Transverse colon (tissue), 4 donors: Measurements from ENCODE around the gene HAX1. TPM values are rescaled to one million over a fixed set of nuclear protein-coding genes. Genes with fewer than 3 reads are reported as not detected.
"Not testable (repeated sequence)": the region's sequence is repeated elsewhere in the genome, so short reads cannot be mapped to it uniquely, and the experiment has no call there.

Source experiments
- DNase-seq: peaks from one replicate; pipeline ENCODE4 v3.0.0-alpha.2; 2019
- H3K27ac ChIP-seq, 4 donors: fragments of 200-600 bp; sonication (generic); 2 replicates each; pipeline ENCODE4 v1.5.1; 2016 to 2018; ENCODE audit warnings: inconsistent platforms in 4 of 4
- H3K27me3 ChIP-seq: fragments of 200-600 bp; sonication (generic); 2 replicates; pipeline ENCODE4 v1.5.1; 2017; ENCODE audit warnings: inconsistent platforms
- H3K36me3 ChIP-seq, 4 donors: fragments of 200-600 bp; sonication (generic); 2 replicates each; pipeline ENCODE4 v1.5.1; 2017 to 2019; ENCODE audit warnings: inconsistent platforms in 4 of 4
- H3K4me1 ChIP-seq, 4 donors: fragments of 200-600 bp; sonication (generic); 2 replicates each; pipeline ENCODE4 v1.5.1; 2017 to 2020; ENCODE audit warnings: inconsistent platforms in 4 of 4
- H3K4me3 ChIP-seq, 4 donors: fragments of 200-600 bp; sonication (generic); 1 replicate in 1 of 4; 2 replicates in 3 of 4; pipeline versions ENCODE4 v1.5.1 to v1.6.1; 2017 to 2019; ENCODE audit warnings: inconsistent platforms in 4 of 4
- H3K9me3 ChIP-seq, 2 donors: fragments of 200-600 bp; sonication (generic); 2 replicates each; pipeline ENCODE4 v1.5.1; 2017 to 2019; ENCODE audit warnings: inconsistent platforms in 2 of 2
- EP300 ChIP-seq: sonication (generic); formaldehyde crosslinking; IDR thresholded peaks from one replicate; pipeline ENCODE4 v1.6.1; 2017; ENCODE audit warnings: antibody characterized with exemption, low read depth
- POLR2A ChIP-seq: fragments of 450-650 bp; IDR thresholded peaks from one replicate; pipeline ENCODE4 v1.6.1; 2016; ENCODE audit warnings: antibody characterized with exemption, mild to moderate bottlenecking, moderate library complexity
- POLR2AphosphoS5 ChIP-seq, 3 donors: sonication (generic); formaldehyde crosslinking; IDR thresholded peaks; one replicate each; pipeline ENCODE4 v1.6.1; 2016; ENCODE audit warnings: antibody characterized with exemption in 3 of 3
- WGBS, 2 donors: methylation state at CpG; one replicate each; pipeline ENCODE4 v1.1.5; 2018; ENCODE audit warnings: low coverage in 1 of 2; 5-methylcytosine and 5-hydroxymethylcytosine counted together
- in situ Hi-C, 4 donors: fragments of 200-750 bp; cut with MboI; loops; one replicate each; pipeline versions ENCODE4 v1.15.0 to v1.15.1; 2017; ENCODE audit warnings: low sequenced_read_pairs in 3 of 4, low pct_ligation_motif_present in 1 of 4, low pct_unique_long_range_greater_than_20kb in 1 of 4
- intact Hi-C: fragments of 100-400 bp; cut with DNase I; formaldehyde crosslinking; loops from one replicate; pipeline ENCODE4 v1.15.1; 2023; ENCODE audit warnings: low total_unique reads
- total RNA-seq, 4 donors: library from RNA; depleted of rRNA; stranded (reverse); fragments of >200 nt; gene quantifications; one replicate each; pipeline ENCODE4 v1.1.0, GENCODE V29; 2016
- TF ChIP-seq, protein P1 (sequence below), 5 experiments: fragments of 200-600 bp in 3 of 5; fragments of 450-650 bp in 2 of 5; sonication (generic) in 3 of 5; IDR thresholded peaks; 1 replicate in 2 of 5; 2 replicates in 3 of 5; pipeline ENCODE4 v1.5.1; 2016 to 2017; ENCODE audit warnings: antibody characterized with exemption in 5 of 5, inconsistent platforms in 3 of 5, mild to moderate bottlenecking in 2 of 5, moderate library complexity in 1 of 5

The HAX1 gene
- total RNA-seq, 4 donors from 2014 or later: 44.5 to 87.1 (median 74.1) TPM

DNA sequence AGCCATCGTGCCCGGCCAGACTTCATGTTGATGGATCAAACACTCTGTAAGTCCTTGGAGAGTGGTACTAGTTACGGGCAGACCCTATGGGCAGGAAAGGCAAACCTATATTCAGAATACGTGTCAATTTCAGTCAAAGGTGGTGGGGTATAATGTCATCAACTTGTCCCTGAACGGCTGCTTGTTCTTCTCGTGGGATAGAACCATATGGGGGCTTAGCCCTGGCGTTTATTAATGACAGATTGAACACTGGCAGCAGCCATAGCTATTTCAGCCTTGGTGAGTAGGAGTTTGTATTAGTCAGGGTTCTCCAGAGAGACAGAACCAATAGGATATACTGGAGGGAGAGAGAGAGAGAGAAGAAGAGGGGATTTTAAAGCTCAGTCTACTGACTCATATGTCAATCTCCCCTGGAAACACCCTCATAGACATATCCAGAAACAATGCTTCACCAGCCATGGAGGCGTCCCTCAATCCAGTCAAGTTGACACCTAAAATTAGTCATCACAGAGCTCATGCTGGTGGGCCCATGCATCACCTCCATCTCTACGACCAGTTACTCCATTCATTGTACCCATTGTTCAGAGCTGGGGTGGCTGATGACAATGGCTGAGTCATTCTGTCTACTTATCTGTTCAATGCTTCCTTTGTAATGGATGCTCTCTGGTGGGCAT lies 32.4 kb downstream of the HAX1 start:
- no peak overlapping the region for H3K4me3 ChIP-seq
- DNase-seq: no peak
- no peak overlapping the region for H3K27ac ChIP-seq
- H3K4me1 ChIP-seq: no peaks in the 10 kb centered on the region
- no peaks in the 10 kb centered on the region for H3K27me3 ChIP-seq
- H3K36me3 ChIP-seq: no peaks in the 10 kb centered on the region
- 40 to 73% methylated on average over 1 to 9 of the region's 9 CpGs for whole genome bisulfite sequencing, 2 donors
- intact Hi-C loops: no loop called here
- no peaks in the 10 kb centered on the region for H3K9me3 ChIP-seq
- in situ Hi-C loops: no loop called here
- TF ChIP-seq, protein P1, sequence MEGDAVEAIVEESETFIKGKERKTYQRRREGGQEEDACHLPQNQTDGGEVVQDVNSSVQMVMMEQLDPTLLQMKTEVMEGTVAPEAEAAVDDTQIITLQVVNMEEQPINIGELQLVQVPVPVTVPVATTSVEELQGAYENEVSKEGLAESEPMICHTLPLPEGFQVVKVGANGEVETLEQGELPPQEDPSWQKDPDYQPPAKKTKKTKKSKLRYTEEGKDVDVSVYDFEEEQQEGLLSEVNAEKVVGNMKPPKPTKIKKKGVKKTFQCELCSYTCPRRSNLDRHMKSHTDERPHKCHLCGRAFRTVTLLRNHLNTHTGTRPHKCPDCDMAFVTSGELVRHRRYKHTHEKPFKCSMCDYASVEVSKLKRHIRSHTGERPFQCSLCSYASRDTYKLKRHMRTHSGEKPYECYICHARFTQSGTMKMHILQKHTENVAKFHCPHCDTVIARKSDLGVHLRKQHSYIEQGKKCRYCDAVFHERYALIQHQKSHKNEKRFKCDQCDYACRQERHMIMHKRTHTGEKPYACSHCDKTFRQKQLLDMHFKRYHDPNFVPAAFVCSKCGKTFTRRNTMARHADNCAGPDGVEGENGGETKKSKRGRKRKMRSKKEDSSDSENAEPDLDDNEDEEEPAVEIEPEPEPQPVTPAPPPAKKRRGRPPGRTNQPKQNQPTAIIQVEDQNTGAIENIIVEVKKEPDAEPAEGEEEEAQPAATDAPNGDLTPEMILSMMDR (IDR thresholded peaks at IDR 0.05): no peak
- TF ChIP-seq POLR2AphosphoS5 (IDR thresholded peaks at IDR 0.05) (no peak), EP300 (no peak), POLR2A (no peak)

DNA sequence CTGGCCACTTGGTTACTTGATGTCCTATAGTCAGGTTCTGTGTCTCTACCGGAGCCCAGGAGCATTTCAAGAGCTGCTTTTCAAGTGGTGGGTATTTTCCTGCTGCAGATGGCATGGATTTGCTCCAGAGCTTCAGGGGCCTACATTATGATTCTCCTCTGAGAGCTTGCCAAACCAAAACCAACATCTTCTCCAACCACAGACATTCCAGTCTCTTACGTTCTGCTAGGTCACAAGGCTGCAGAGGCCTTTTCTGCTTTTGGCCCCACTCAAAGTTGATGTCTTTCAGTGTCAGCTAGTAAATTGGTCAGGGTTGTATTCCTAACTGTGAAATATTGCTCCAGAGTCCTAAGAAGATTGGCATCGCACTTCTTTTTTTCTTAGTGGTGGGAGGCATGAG lies 33.7 kb downstream of the HAX1 start:
- H3K4me3 ChIP-seq: no peak overlapping the region
- in situ Hi-C loops: no loop called here
- 87 to 88% methylated on average over 2 to 3 of the region's 3 CpGs for WGBS, 2 donors
- no peaks in the 10 kb centered on the region for H3K27me3 ChIP-seq
- no peaks in the 10 kb centered on the region for H3K9me3 ChIP-seq
- no peaks in the 10 kb centered on the region for H3K36me3 ChIP-seq
- no peaks in the 10 kb centered on the region for H3K4me1 ChIP-seq
- TF ChIP-seq, protein P1 (IDR thresholded peaks at IDR 0.05): no peak
- TF ChIP-seq POLR2AphosphoS5 (IDR thresholded peaks at IDR 0.05) (no peak), POLR2A (no peak), EP300 (no peak)
- no peak overlapping the region for H3K27ac ChIP-seq
- no peak for DNase-seq
- intact Hi-C loops: no loop called here

DNA sequence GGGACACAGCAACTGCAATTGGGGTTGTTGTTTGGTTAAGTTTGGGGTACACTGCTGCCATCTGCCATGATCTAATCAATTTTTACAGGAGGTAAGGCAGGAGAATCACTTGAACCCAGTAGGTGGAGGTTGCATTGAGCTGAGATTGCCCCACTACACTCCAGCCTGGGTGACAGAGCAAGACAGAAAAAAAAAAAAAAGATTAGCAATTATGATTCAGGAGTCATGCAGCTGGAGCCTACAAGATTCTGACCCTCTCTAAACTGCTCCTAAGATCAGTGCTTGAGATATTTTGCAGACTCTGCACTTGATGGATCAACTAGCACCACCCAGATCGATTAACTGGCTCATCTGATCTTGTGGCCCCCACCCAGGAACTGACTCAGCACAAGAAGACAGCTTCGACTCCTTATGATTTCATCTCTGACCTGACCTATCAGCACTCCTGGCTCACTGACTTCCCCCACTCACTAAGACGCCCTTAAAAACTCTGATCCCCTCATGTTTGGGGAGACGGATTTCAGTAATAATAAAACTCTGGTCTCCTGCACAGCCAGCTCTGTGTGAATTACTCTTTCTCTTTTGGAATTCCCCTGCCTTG lies 35.3 kb downstream of the HAX1 start:
- H3K27ac ChIP-seq, H3K36me3 ChIP-seq, H3K4me3 ChIP-seq, in situ Hi-C loops, H3K27me3 ChIP-seq, DNase-seq, H3K9me3 ChIP-seq, H3K4me1 ChIP-seq: not testable (repeated sequence)
- intact Hi-C loops: loop anchor here (2.0 kb wide), 1 partner anchor 59 kb away; no protein-coding TSS in a partner anchor
- 52 to 80% methylated on average over 1 to 4 of the region's 4 CpGs for WGBS, 2 donors

DNA sequence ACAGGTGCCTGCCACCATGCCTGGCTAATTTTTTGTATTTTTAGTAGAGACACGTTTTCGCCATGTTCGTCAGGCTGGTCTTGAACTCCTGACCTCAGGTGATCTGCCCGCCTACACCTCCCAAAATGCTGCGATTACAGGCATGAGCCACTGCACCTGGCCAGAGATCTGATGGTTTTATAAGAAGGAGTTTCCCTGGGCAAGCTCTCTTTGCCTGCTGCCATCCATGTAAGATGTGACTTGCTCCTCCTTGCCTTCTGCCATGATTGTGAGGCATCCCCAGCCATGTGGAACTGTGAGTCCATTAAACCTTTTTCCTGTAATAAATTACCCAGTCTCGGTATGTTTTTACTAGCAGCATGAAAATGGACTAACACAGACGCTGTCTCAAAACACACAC lies 36.7 kb downstream of the HAX1 start:
- H3K4me1 ChIP-seq, H3K27me3 ChIP-seq, in situ Hi-C loops, DNase-seq, H3K4me3 ChIP-seq, H3K36me3 ChIP-seq, H3K27ac ChIP-seq, H3K9me3 ChIP-seq: not testable (repeated sequence)
- intact Hi-C loops: loop anchor here (2.0 kb wide), 1 partner anchor 60 kb away; no protein-coding TSS in a partner anchor
- WGBS, 2 donors: 47 to 84% methylated on average over 2 to 7 of the region's 7 CpGs

DNA sequence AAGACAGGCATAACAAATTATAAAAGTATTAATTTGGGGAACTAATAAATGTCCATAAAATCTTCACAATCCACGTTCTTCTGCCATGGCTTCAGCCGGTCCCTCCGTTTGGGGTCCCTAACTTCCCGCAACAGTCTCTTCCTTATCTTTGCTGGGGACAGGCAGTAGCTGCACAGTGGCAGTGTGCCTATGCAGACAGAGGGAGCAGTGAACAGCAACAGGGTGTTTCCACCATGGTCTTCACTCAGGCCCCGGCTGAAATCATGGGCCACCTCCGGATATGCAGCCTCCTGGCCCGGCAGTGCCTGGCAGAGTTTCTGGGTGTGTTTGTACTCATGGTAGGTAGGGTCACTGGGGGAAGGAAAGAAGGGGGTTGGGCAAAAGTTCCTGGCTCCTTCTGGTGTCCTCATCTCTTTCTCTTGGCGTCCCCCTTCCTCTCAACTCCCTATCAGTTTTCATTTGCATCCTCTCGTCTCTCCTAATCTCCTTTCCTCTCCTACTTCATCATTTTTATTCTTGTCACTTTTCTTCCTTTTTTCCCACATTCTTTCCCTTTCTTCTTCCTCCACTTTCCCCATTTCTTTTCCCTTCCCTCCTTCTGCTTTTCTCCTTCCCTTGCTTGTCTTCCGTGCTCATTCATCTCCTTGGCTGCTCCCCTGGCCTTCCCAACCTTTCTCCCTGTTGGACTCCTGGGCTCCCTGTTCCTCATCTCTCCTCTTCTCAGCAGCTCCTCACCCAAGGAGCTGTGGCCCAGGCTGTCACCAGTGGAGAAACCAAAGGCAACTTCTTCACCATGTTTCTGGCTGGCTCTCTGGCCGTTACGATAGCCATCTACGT lies 40.0 kb downstream of the HAX1 start:
- in situ Hi-C loops, H3K9me3 ChIP-seq, intact Hi-C loops, H3K4me3 ChIP-seq, H3K27me3 ChIP-seq, H3K36me3 ChIP-seq, H3K27ac ChIP-seq, H3K4me1 ChIP-seq, DNase-seq: not testable (repeated sequence)
- WGBS, 2 donors: 70 to 86% methylated on average over 6 to 13 of the region's 13 CpGs
